Natural killer cell (primary cell): ENCODE measurements around the gene TBKBP1. TPM values are rescaled to one million over a fixed set of nuclear protein-coding genes. Genes with fewer than 3 reads are reported as not detected.

Experiments
- ATAC-seq, 3 donors: fragments of 150-1000 bp in 2 of 3; fragments of 200-7000 bp in 1 of 3; cut with Tn5 transposase; 1 replicate in 1 of 3; 2 replicates in 2 of 3; pipeline ENCODE4 v1.10.0; 2021; ENCODE audit warnings: mild to moderate bottlenecking in 2 of 3, moderate library complexity in 2 of 3
- DNase-seq, 2 donors: peaks; one replicate each; pipeline versions ENCODE4 v3.0.0 to v3.0.0-alpha.2; 2013 to 2021; ENCODE audit warnings: mixed read lengths in 1 of 2
- H3K27ac ChIP-seq: one replicate; pipeline ENCODE4 v1.5.1; 2013; ENCODE audit warnings: mild to moderate bottlenecking, low read length
- H3K27me3 ChIP-seq: one replicate; pipeline ENCODE4 v1.6.1; 2013; ENCODE audit warnings: low read length; ENCODE audit not compliant: control insufficient read depth, insufficient read depth
- H3K36me3 ChIP-seq: one replicate; pipeline ENCODE4 v1.6.1; 2013; ENCODE audit warnings: low read length; ENCODE audit not compliant: control insufficient read depth, insufficient read depth
- H3K4me1 ChIP-seq: one replicate; pipeline ENCODE4 v1.6.1; 2013; ENCODE audit warnings: low read length; ENCODE audit not compliant: control insufficient read depth, insufficient read depth
- H3K4me3 ChIP-seq: one replicate; pipeline ENCODE4 v1.5.1; 2013; ENCODE audit warnings: low read length
- H3K9me3 ChIP-seq: one replicate; pipeline ENCODE4 v1.6.1; 2013; ENCODE audit warnings: low read length; ENCODE audit not compliant: control insufficient read depth, insufficient read depth
- H3K27ac Mint-ChIP-seq, 2 donors: one replicate each; pipeline ENCODE4 v1.8.0; 2022; ENCODE audit warnings: mild to moderate bottlenecking in 2 of 2, mixed read lengths in 2 of 2, moderate library complexity in 1 of 2
- H3K27me3 Mint-ChIP-seq, 2 donors: one replicate each; pipeline ENCODE4 v1.8.0; 2022; ENCODE audit warnings: low read depth in 2 of 2, mixed read lengths in 2 of 2
- H3K36me3 Mint-ChIP-seq: one replicate; pipeline ENCODE4 v1.8.0; 2022; ENCODE audit warnings: mixed read lengths
- H3K4me1 Mint-ChIP-seq, 2 donors: one replicate each; pipeline ENCODE4 v1.8.0; 2022; ENCODE audit warnings: mixed read lengths in 2 of 2
- H3K4me3 Mint-ChIP-seq: one replicate; pipeline ENCODE4 v1.8.0; 2022; ENCODE audit warnings: mild to moderate bottlenecking, moderate library complexity, mixed read lengths
- H3K9me3 Mint-ChIP-seq, 2 donors: one replicate each; pipeline ENCODE4 v1.8.0; 2022; ENCODE audit warnings: mixed read lengths in 2 of 2
- CTCF ChIP-seq: fragments of 200-600 bp; IDR thresholded peaks from one replicate; pipeline ENCODE4 v1.8.0; 2022; ENCODE audit warnings: antibody characterized with exemption
- WGBS: methylation state at CpG from one replicate; pipeline ENCODE4 v1.1.7; 2013; ENCODE audit warnings: missing lambda C conversion rate; ENCODE audit not compliant: insufficient coverage; 5-methylcytosine and 5-hydroxymethylcytosine counted together
- intact Hi-C: fragments of 100-400 bp; cut with micrococcal nuclease; formaldehyde crosslinking; loops from one replicate; pipeline ENCODE4 v1.14.2; 2022
- total RNA-seq, 4 donors: library from RNA; stranded (reverse); fragments of 120-200 nt in 1 of 4; gene quantifications; one replicate each; pipeline versions ENCODE4 v1.2.3 to v1.2.4, GENCODE V29; 2013 to 2022

TBKBP1 gene
- total RNA-seq, 3 donors from 2014 or later (not counting 1 experiment from before 2014, with no cell fraction given), result 21.4 to 38.9 (median 37.6) TPM

GRCh38 chr17:47684025-47684424, 9.9 kb upstream of the TBKBP1 start:
- H3K9me3 Mint-ChIP-seq, result no peaks in the 10 kb centered on the region
- H3K27me3 Mint-ChIP-seq, result no peaks in the 10 kb centered on the region
- H3K4me3 ChIP-seq, result no peak overlapping the region
- H3K4me1 ChIP-seq, result no peaks in the 10 kb centered on the region
- ATAC-seq, result no peak
- 99% methylated on average over 4 of the region's 4 CpGs for WGBS
- no peak overlapping the region for H3K4me3 Mint-ChIP-seq
- no peaks in the 10 kb centered on the region for H3K27me3 ChIP-seq
- peaks cover 5 to 10% of the 10 kb centered on the region in 2 donors for H3K4me1 Mint-ChIP-seq
- intact Hi-C loops, result no loop called here
- peaks cover 49% of the 10 kb centered on the region for H3K36me3 ChIP-seq
- peak overlapping the region; percentile 2 to 3 for H3K27ac Mint-ChIP-seq
- TF ChIP-seq CTCF, result no peak
- no peaks in the 10 kb centered on the region for H3K9me3 ChIP-seq
- no peak overlapping the region for H3K27ac ChIP-seq
- peaks cover 9% of the 10 kb centered on the region for H3K36me3 Mint-ChIP-seq
- DNase-seq, result no peak

- Histone ChIP-seq H3K4me3 (no peak overlapping the region), H3K27ac (no peak overlapping the region), H3K9me3 (no peaks in the 10 kb centered on the region), H3K4me1 (no peaks in the 10 kb centered on the region), H3K36me3 (peaks cover 44% of the 10 kb centered on the region), H3K27me3 (no peaks in the 10 kb centered on the region)
- no peak overlapping the region for H3K4me3 Mint-ChIP-seq
- H3K9me3 Mint-ChIP-seq, result no peaks in the 10 kb centered on the region
- intact Hi-C loops, result no loop called here
- no peak for TF ChIP-seq CTCF
- DNase-seq, result no peak
- peaks cover 9% of the 10 kb centered on the region for H3K36me3 Mint-ChIP-seq
- WGBS, result 88% methylated on average over 4 of the region's 4 CpGs
- H3K27me3 Mint-ChIP-seq, result no peaks in the 10 kb centered on the region
- H3K4me1 Mint-ChIP-seq, result peaks cover 5 to 10% of the 10 kb centered on the region in 2 donors
- ATAC-seq, result no peak
- peak overlapping the region; percentile 2 to 3 for H3K27ac Mint-ChIP-seq
Measured at GRCh38 chr17:47684535-47685193, 9.3 kb upstream of the TBKBP1 start.

- peaks cover 5 to 10% of the 10 kb centered on the region in 2 donors for H3K4me1 Mint-ChIP-seq
- 83% methylated on average over 4 of the region's 4 CpGs for WGBS
- TF ChIP-seq CTCF, result no peak
- Histone ChIP-seq H3K36me3 (peaks cover 35% of the 10 kb centered on the region), H3K4me1 (no peaks in the 10 kb centered on the region), H3K9me3 (no peaks in the 10 kb centered on the region), H3K27ac (no peak overlapping the region), H3K4me3 (no peak overlapping the region), H3K27me3 (no peaks in the 10 kb centered on the region)
- H3K4me3 Mint-ChIP-seq, result no peak overlapping the region
- peak overlapping the region; percentile 36 to 65 for H3K27ac Mint-ChIP-seq
- no peaks in the 10 kb centered on the region for H3K27me3 Mint-ChIP-seq
- no peaks in the 10 kb centered on the region for H3K9me3 Mint-ChIP-seq
- no peak for ATAC-seq
- intact Hi-C loops, result no loop called here
- peaks cover 9% of the 10 kb centered on the region for H3K36me3 Mint-ChIP-seq
- no peak for DNase-seq
Measured at GRCh38 chr17:47685556-47686275, 8.2 kb upstream of the TBKBP1 start.
